SK-N-SH (cell line): ENCODE data around the gene ZNF470.

Source experiments
- CTCF ChIP-seq: fragments of 200-600 bp; sonication (generic); IDR thresholded peaks from 2 replicates; pipeline ENCODE4 v1.6.1; 2017; ENCODE audit warnings: antibody characterized with exemption, mild to moderate bottlenecking, moderate library complexity
- EZH2phosphoT487 ChIP-seq: fragments of 200-600 bp; sonication (generic); IDR thresholded peaks from 2 replicates; pipeline ENCODE4 v1.6.1; 2017; ENCODE audit warnings: low read depth, mixed run types, mild to moderate bottlenecking, antibody characterized with exemption, moderate library complexity, borderline replicate concordance
- GATA2 ChIP-seq: sonication (generic); formaldehyde crosslinking; IDR thresholded peaks from 2 replicates; pipeline ENCODE4 v1.5.0; 2020; ENCODE audit warnings: mild to moderate bottlenecking, missing genetic modification reagents
- MXI1 ChIP-seq: IDR thresholded peaks from 2 replicates; pipeline ENCODE4 v1.6.1; 2012; ENCODE audit warnings: mild to moderate bottlenecking, low read depth, low read length, improper control_type of control experiment
- REST ChIP-seq: IDR thresholded peaks from 2 replicates; pipeline ENCODE4 v1.6.1; 2012; ENCODE audit warnings: mild to moderate bottlenecking, low read depth, low read length, moderate library complexity
- RXRA ChIP-seq: IDR thresholded peaks from 2 replicates; pipeline ENCODE4 v1.4.0; 2012; ENCODE audit warnings: low read depth, mild to moderate bottlenecking, borderline replicate concordance
- SMC3 ChIP-seq: IDR thresholded peaks from 2 replicates; pipeline ENCODE4 v1.6.1; 2012; ENCODE audit warnings: low read depth, low read length, improper control_type of control experiment
- TEAD4 ChIP-seq: IDR thresholded peaks from 2 replicates; pipeline ENCODE4 v1.4.0; 2012; ENCODE audit warnings: mild to moderate bottlenecking, borderline replicate concordance; ENCODE audit not compliant: insufficient read depth
- USF2 ChIP-seq: fragments of 150-350 bp; IDR thresholded peaks from 2 replicates; pipeline ENCODE4 v1.6.1; 2017; ENCODE audit warnings: antibody characterized with exemption, low read length, low read depth, borderline replicate concordance
- YY1 ChIP-seq: IDR thresholded peaks from 2 replicates; pipeline ENCODE4 v1.4.0; 2012; ENCODE audit warnings: low read depth, mild to moderate bottlenecking
- TF ChIP-seq, protein P1 (sequence below): fragments of 150-350 bp; IDR thresholded peaks from 2 replicates; pipeline ENCODE4 v1.6.1; 2016; ENCODE audit warnings: mild to moderate bottlenecking, low read depth, low read length

DNA sequence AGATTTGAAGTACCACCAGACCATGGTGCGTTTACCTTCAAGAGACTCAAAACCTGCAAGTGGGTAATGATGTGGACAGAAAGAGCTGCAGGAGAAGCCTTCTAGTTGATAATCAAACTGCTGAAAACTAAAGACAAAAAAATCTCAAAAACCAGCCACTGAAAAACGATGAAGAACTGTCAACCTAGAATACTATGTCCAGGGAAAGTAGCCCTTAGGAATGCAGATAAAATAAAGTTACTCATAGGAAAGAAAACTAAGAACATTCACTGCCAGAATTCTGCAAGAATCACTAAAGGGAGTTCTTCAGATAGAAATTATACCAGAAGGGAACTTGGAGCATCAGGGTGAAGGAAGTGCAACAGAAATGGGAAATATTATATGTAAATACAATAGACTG lies 5.3 kb downstream of the ZNF470 start:
- no peak for TF ChIP-seq REST
- TF ChIP-seq, protein P1, sequence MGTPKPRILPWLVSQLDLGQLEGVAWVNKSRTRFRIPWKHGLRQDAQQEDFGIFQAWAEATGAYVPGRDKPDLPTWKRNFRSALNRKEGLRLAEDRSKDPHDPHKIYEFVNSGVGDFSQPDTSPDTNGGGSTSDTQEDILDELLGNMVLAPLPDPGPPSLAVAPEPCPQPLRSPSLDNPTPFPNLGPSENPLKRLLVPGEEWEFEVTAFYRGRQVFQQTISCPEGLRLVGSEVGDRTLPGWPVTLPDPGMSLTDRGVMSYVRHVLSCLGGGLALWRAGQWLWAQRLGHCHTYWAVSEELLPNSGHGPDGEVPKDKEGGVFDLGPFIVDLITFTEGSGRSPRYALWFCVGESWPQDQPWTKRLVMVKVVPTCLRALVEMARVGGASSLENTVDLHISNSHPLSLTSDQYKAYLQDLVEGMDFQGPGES = no peak
- TF ChIP-seq SMC3 = no peak
- no peak for TF ChIP-seq CTCF
- no peak for TF ChIP-seq USF2
- no peak for TF ChIP-seq RXRA
- TF ChIP-seq TEAD4 = no peak
- no peak for TF ChIP-seq YY1
- no peak for TF ChIP-seq EZH2phosphoT487
- TF ChIP-seq MXI1 = no peak
- no peak for TF ChIP-seq GATA2 (CRISPR knock-in tag)
